Measurements from ENCODE around the gene HMCN2. TPM values are rescaled to one million over a fixed set of nuclear protein-coding genes. Genes with fewer than 3 reads are reported as not detected.
"Not testable (repeated sequence)": the region's sequence is repeated elsewhere in the genome, so short reads cannot be mapped to it uniquely, and the experiment has no call there.

The HMCN2 gene
- total RNA-seq, 1 experiment from 2014 or later, result 8.6 TPM

- DNase-seq, result no peak
- no peaks in the 10 kb centered on the region; the same call in none of the 2 replicates for H3K27me3 Mint-ChIP-seq (ENCODE audit: low read depth)
- no CpG with 5 or more reads among the region's 2 CpGs for WGBS (ENCODE audit: extremely low coverage, insufficient read length, low lambda C conversion rate)
- no peak overlapping the region for H3T11ph ChIP-seq (ENCODE audit: low read length)
- H3K4me1 ChIP-seq (ENCODE audit: insufficient read depth, low read length), result no peaks in the 10 kb centered on the region
- H2BK15ac ChIP-seq (ENCODE audit: low read depth, low read length), result no peak overlapping the region
- no peaks in the 10 kb centered on the region for H3K23me2 ChIP-seq (ENCODE audit: insufficient read length, low read depth, low read length, poor library complexity, severe bottlenecking)
- H3K23ac ChIP-seq (ENCODE audit: insufficient read length, low read depth, low read length), result no peak overlapping the region
- no peak overlapping the region for H3K27ac ChIP-seq (ENCODE audit: insufficient read length, low read depth, low read length)
- H3K14ac ChIP-seq (ENCODE audit: insufficient read depth, low read length), result no peak overlapping the region
- no peak overlapping the region for H3K4me3 Mint-ChIP-seq
- H3K4ac ChIP-seq (ENCODE audit: low read depth, low read length), result no peak overlapping the region
- H3K4me1 Mint-ChIP-seq, result peaks cover 14% of the 10 kb centered on the region in 2 experiments
- no peak overlapping the region for H3K9ac ChIP-seq (ENCODE audit: extremely low read depth, insufficient read length, low read length)
- H3K79me2 ChIP-seq (ENCODE audit: insufficient read depth, low read length), result no peaks in the 10 kb centered on the region
- H3K36me3 Mint-ChIP-seq (ENCODE audit: insufficient read depth in 1 of 3, low read depth in 3 of 3), result peaks cover 5 to 21% (median 7%) of the 10 kb centered on the region in 3 experiments; a peak in 5 of 7 replicates
- H3K9me3 Mint-ChIP-seq, result peaks cover 13 to 16% of the 10 kb centered on the region in 2 experiments
- H2AFZ ChIP-seq (ENCODE audit: low read length), result no peak overlapping the region
- no peak overlapping the region for H2BK20ac ChIP-seq (ENCODE audit: low read depth, low read length, poor library complexity, severe bottlenecking)
- H3K27me3 ChIP-seq (ENCODE audit: insufficient read depth, low read length), result no peaks in the 10 kb centered on the region
- H2AK5ac ChIP-seq (ENCODE audit: insufficient read length, low read length), result no peak overlapping the region
- H3K4me2 ChIP-seq (ENCODE audit: insufficient read depth, insufficient read length, low read length), result no peak overlapping the region
- no peak overlapping the region for H2BK5ac ChIP-seq (ENCODE audit: insufficient read length, low read length)
- H3K9me3 ChIP-seq (ENCODE audit: control insufficient read depth, low read depth, low read length), result no peaks in the 10 kb centered on the region
- no peak overlapping the region for H4K5ac ChIP-seq (ENCODE audit: insufficient read length, low read depth, low read length)
- H4K8ac ChIP-seq (replicated peaks; ENCODE audit: insufficient read length, low read depth, low read length), result no peak overlapping the region
- no peaks in the 10 kb centered on the region for H4K20me1 ChIP-seq (ENCODE audit: control insufficient read depth, insufficient read depth, insufficient read length)
- H3K79me1 ChIP-seq (ENCODE audit: insufficient read depth, low read depth, low read length, poor library complexity, severe bottlenecking), result no peaks in the 10 kb centered on the region
- no peak overlapping the region for H2BK120ac ChIP-seq (ENCODE audit: low read depth, low read length, poor library complexity, severe bottlenecking)
- H4K91ac ChIP-seq (ENCODE audit: insufficient read length, low read depth, low read length), result no peak overlapping the region
- TF ChIP-seq CTCF (conservative IDR thresholded peaks at IDR 0.05), result no peak
- no peak overlapping the region for H3K27ac Mint-ChIP-seq
- no peak overlapping the region for H3K56ac ChIP-seq (ENCODE audit: insufficient read length, low read depth, low read length)
- no peak overlapping the region for H3K18ac ChIP-seq (ENCODE audit: insufficient read length, low read depth, low read length)
- H2BK12ac ChIP-seq (ENCODE audit: insufficient read length, low read depth, low read length), result no peak overlapping the region
Measured at GRCh38 chr9:130256644-130257043, 8.9 kb upstream of the HMCN2 start.

GRCh38 chr9:130258137-130258536 lies 7.4 kb upstream of the HMCN2 start:
- H4K8ac ChIP-seq (replicated peaks; ENCODE audit: insufficient read length, low read depth, low read length); H3K79me1 ChIP-seq (ENCODE audit: insufficient read depth, low read depth, low read length, poor library complexity, severe bottlenecking); H3K27me3 Mint-ChIP-seq (ENCODE audit: low read depth); H3T11ph ChIP-seq (ENCODE audit: low read length); H3K14ac ChIP-seq (ENCODE audit: insufficient read depth, low read length); H2BK20ac ChIP-seq (ENCODE audit: low read depth, low read length, poor library complexity, severe bottlenecking); H2BK120ac ChIP-seq (ENCODE audit: low read depth, low read length, poor library complexity, severe bottlenecking); H3K9ac ChIP-seq (ENCODE audit: extremely low read depth, insufficient read length, low read length); H3K23ac ChIP-seq (ENCODE audit: insufficient read length, low read depth, low read length); DNase-seq; H3K23me2 ChIP-seq (ENCODE audit: insufficient read length, low read depth, low read length, poor library complexity, severe bottlenecking); H3K4me1 ChIP-seq (ENCODE audit: insufficient read depth, low read length); H3K9me3 ChIP-seq (ENCODE audit: control insufficient read depth, low read depth, low read length); H3K27me3 ChIP-seq (ENCODE audit: insufficient read depth, low read length); H3K56ac ChIP-seq (ENCODE audit: insufficient read length, low read depth, low read length); H2AFZ ChIP-seq (ENCODE audit: low read length); H2BK12ac ChIP-seq (ENCODE audit: insufficient read length, low read depth, low read length); H3K4me3 Mint-ChIP-seq; H3K4me2 ChIP-seq (ENCODE audit: insufficient read depth, insufficient read length, low read length); H4K5ac ChIP-seq (ENCODE audit: insufficient read length, low read depth, low read length); H4K20me1 ChIP-seq (ENCODE audit: control insufficient read depth, insufficient read depth, insufficient read length); H3K27ac ChIP-seq (ENCODE audit: insufficient read length, low read depth, low read length); H3K79me2 ChIP-seq (ENCODE audit: insufficient read depth, low read length); H2BK15ac ChIP-seq (ENCODE audit: low read depth, low read length); H3K4ac ChIP-seq (ENCODE audit: low read depth, low read length); H3K18ac ChIP-seq (ENCODE audit: insufficient read length, low read depth, low read length); H4K91ac ChIP-seq (ENCODE audit: insufficient read length, low read depth, low read length); H2AK5ac ChIP-seq (ENCODE audit: insufficient read length, low read length); H2BK5ac ChIP-seq (ENCODE audit: insufficient read length, low read length); H3K27ac Mint-ChIP-seq: not testable (repeated sequence)
- Mint-ChIP-seq H3K9me3 (peaks cover 13 to 16% of the 10 kb centered on the region in 2 experiments), H3K4me1 (peaks cover 21 to 22% of the 10 kb centered on the region in 2 experiments), H3K36me3 (ENCODE audit: insufficient read depth in 1 of 3, low read depth in 3 of 3) (peaks cover 5 to 21% (median 7%) of the 10 kb centered on the region in 3 experiments; a peak in 5 of 7 replicates)
- WGBS (ENCODE audit: extremely low coverage, insufficient read length, low lambda C conversion rate), result no CpG with 5 or more reads among the region's 7 CpGs

Measured in H9 (cell line).